GM23248 (cell line): ENCODE results near the gene FAXC.

ENCODE experiments used
- EZH2 ChIP-seq: fragments of 200-600 bp; sonication (generic); IDR thresholded peaks from 2 replicates; pipeline ENCODE4 v1.6.1; 2018; ENCODE audit warnings: antibody characterized with exemption, mild to moderate bottlenecking; ENCODE audit not compliant: insufficient read depth, poor library complexity, severe bottlenecking
- EZH2phosphoT487 ChIP-seq: fragments of 200-600 bp; sonication (generic); IDR thresholded peaks from 2 replicates; pipeline ENCODE4 v1.6.1; 2018; ENCODE audit warnings: antibody characterized with exemption, moderate library complexity, mild to moderate bottlenecking, low read depth; ENCODE audit not compliant: insufficient read depth

DNA sequence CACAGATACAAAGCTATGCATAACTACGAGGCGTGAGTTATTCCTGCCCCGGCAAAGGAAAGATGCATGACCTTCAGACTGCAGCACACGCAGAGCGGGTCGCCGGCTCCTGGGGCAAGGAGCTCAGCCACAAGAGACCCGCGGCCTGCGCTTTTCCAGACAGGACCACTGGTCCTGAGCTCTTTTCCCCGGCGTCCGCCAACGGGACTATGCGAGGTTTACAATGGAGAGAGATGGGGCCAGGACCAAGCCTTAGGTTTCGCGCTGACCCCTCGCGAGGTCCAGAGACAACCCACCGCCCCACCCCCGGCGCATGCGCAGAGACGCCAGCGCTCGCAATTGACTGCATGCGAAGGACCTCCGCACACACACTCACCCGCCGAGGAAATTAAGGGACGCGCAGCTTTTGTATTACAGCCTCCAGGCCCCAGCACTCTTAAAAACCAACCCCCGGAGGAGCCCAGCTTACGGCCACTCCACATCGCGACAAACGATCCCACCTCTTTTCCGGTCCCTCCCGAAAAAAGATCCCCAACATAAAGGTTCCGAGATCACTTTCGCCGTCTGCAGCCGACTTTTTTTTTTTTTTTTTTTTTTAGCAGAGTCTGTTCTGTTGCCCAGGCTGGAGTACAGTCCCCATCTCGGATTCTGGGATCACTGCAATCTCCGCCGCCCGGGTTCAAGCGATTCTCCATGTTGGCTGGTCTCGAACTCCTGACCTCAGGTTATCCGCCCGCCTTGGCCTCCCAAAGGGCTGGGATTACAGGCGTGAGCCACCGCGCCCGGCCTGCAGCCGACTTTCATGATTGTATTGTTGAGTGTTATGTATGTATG, 44.4 kb upstream of the FAXC start, which contains the start of gene COQ3:
- TF ChIP-seq EZH2phosphoT487 (no peak), EZH2 (no peak)
